Breast epithelium (tissue), 4 donors: ENCODE data around the gene FCRL6. TPM values are rescaled to one million over a fixed set of nuclear protein-coding genes. Genes with fewer than 3 reads are reported as not detected.

Experiments
- DNase-seq, 2 donors: peaks; one replicate each; pipeline ENCODE4 v3.0.0-alpha.2; 2019; ENCODE audit warnings: low spot score in 2 of 2
- H3K27ac ChIP-seq, 2 donors: fragments of 200-600 bp; sonication (generic) in 1 of 2; one replicate each; pipeline ENCODE4 v1.5.1; 2016 to 2019; ENCODE audit warnings: mild to moderate bottlenecking in 1 of 2
- H3K27me3 ChIP-seq, 2 donors: fragments of 200-600 bp; sonication (generic) in 1 of 2; one replicate each; pipeline versions ENCODE4 v1.5.1 to v1.6.0; 2017 to 2019; ENCODE audit warnings: control low read depth in 1 of 2, mild to moderate bottlenecking in 1 of 2
- H3K36me3 ChIP-seq: fragments of 200-600 bp; one replicate; pipeline ENCODE4 v1.5.1; 2019
- H3K4me1 ChIP-seq, 2 donors: fragments of 200-600 bp; sonication (generic); one replicate each; pipeline ENCODE4 v1.5.1; 2016 to 2019; ENCODE audit warnings: control low read depth in 1 of 2
- H3K4me3 ChIP-seq, 3 donors: fragments of 200-600 bp; sonication (generic); 1 replicate in 2 of 3; 2 replicates in 1 of 3; pipeline ENCODE4 v1.5.1; 2016 to 2019; ENCODE audit warnings: mild to moderate bottlenecking in 3 of 3, moderate library complexity in 2 of 3
- H3K9me3 ChIP-seq, 2 donors: fragments of 200-600 bp; sonication (generic) in 1 of 2; one replicate each; pipeline ENCODE4 v1.5.1; 2016 to 2019; ENCODE audit warnings: control low read depth in 1 of 2
- CTCF ChIP-seq, 3 donors: fragments of 450-650 bp; IDR thresholded peaks; one replicate each; pipeline ENCODE4 v1.5.1; 2016 to 2017; ENCODE audit warnings: antibody characterized with exemption in 3 of 3, mild to moderate bottlenecking in 3 of 3, moderate library complexity in 3 of 3
- POLR2A ChIP-seq: fragments of 450-650 bp; IDR thresholded peaks from one replicate; pipeline ENCODE4 v1.6.1; 2016; ENCODE audit warnings: antibody characterized with exemption, mild to moderate bottlenecking, moderate library complexity
- POLR2AphosphoS5 ChIP-seq, 3 donors: sonication (generic); formaldehyde crosslinking; IDR thresholded peaks; one replicate each; pipeline ENCODE4 v1.6.1; 2017; ENCODE audit warnings: antibody characterized with exemption in 3 of 3
- intact Hi-C: fragments of 100-400 bp; cut with DNase I; formaldehyde crosslinking; loops from one replicate; pipeline ENCODE4 v1.15.1; 2023; ENCODE audit warnings: low total_unique reads
- total RNA-seq, 3 donors: library from RNA; depleted of rRNA; stranded (reverse); fragments of >200 nt; gene quantifications; one replicate each; pipeline ENCODE4 v1.1.0, GENCODE V29; 2016

Gene FCRL6
- total RNA-seq = 1 to 10 TPM in 1 of 3 donors, under 1 TPM in 2; 0.80 to 2.8 (median 0.98) TPM

GRCh38 chr1:159802111-159802510 is at the start of gene FCRL6:
FCRL6 (plus strand) TSS chr1:159802360; CDS start chr1:159802425, 65 bp downstream.
- intact Hi-C loops = no loop called here
- Histone ChIP-seq H3K27me3 (no peaks in the 10 kb centered on the region), H3K9me3 (no peaks in the 10 kb centered on the region), H3K4me3 (no peak within 1 kb of the TSS), H3K4me1 (no peaks in the 10 kb centered on the region), H3K36me3 (no peaks in the 10 kb centered on the region), H3K27ac (no peak within 1 kb of the TSS)
- no peak for TF ChIP-seq POLR2AphosphoS5 (IDR thresholded peaks at IDR 0.05)
- TF ChIP-seq CTCF (IDR thresholded peaks at IDR 0.05) = no peak
- TF ChIP-seq POLR2A = no peak
- DNase-seq = no peak

GRCh38 chr1:159753386-159753785 is 48.8 kb upstream of the FCRL6 start:
- no peak overlapping the region for H3K4me3 ChIP-seq
- H3K27ac ChIP-seq = peak overlapping the region; percentile 75 to 90
- intact Hi-C loops = no loop called here
- H3K27me3 ChIP-seq = no peaks in the 10 kb centered on the region
- H3K9me3 ChIP-seq = no peaks in the 10 kb centered on the region
- peaks cover 0 to 7% of the 10 kb centered on the region in 2 donors for H3K4me1 ChIP-seq
- no peak for DNase-seq
- H3K36me3 ChIP-seq = no peaks in the 10 kb centered on the region
- TF ChIP-seq POLR2A = no peak
- no peak for TF ChIP-seq CTCF (IDR thresholded peaks at IDR 0.05)
- TF ChIP-seq POLR2AphosphoS5 (IDR thresholded peaks at IDR 0.05) = no peak

GRCh38 chr1:159755451-159756007 is 46.6 kb upstream of the FCRL6 start:
- H3K9me3 ChIP-seq = no peaks in the 10 kb centered on the region
- H3K36me3 ChIP-seq = no peaks in the 10 kb centered on the region
- H3K4me3 ChIP-seq = no peak overlapping the region
- no peaks in the 10 kb centered on the region for H3K27me3 ChIP-seq
- TF ChIP-seq POLR2AphosphoS5 (IDR thresholded peaks at IDR 0.05) (no peak), POLR2A (no peak), CTCF (IDR thresholded peaks at IDR 0.05) (no peak)
- peaks cover 0 to 7% of the 10 kb centered on the region in 2 donors for H3K4me1 ChIP-seq
- no peak for DNase-seq
- H3K27ac ChIP-seq = no peak overlapping the region
- intact Hi-C loops = no loop called here

- no peaks in the 10 kb centered on the region for H3K27me3 ChIP-seq
- TF ChIP-seq POLR2AphosphoS5 (IDR thresholded peaks at IDR 0.05) = no peak
- no peak for TF ChIP-seq CTCF (IDR thresholded peaks at IDR 0.05)
- TF ChIP-seq POLR2A = no peak
- peaks cover 0 to 7% of the 10 kb centered on the region in 2 donors for H3K4me1 ChIP-seq
- no peaks in the 10 kb centered on the region for H3K9me3 ChIP-seq
- no peak for DNase-seq
- intact Hi-C loops = no loop called here
- no peaks in the 10 kb centered on the region for H3K36me3 ChIP-seq
- H3K4me3 ChIP-seq = no peak overlapping the region
- H3K27ac ChIP-seq = peak overlapping the region in 1 of 2 donors; percentile 46
Measured at GRCh38 chr1:159756397-159756796, 45.8 kb upstream of the FCRL6 start.

GRCh38 chr1:159763686-159764085 is 38.5 kb upstream of the FCRL6 start:
- no peaks in the 10 kb centered on the region for H3K27me3 ChIP-seq
- H3K4me3 ChIP-seq = no peak overlapping the region
- no peaks in the 10 kb centered on the region for H3K4me1 ChIP-seq
- TF ChIP-seq CTCF (IDR thresholded peaks at IDR 0.05) = no peak
- TF ChIP-seq POLR2A = no peak
- no peak for TF ChIP-seq POLR2AphosphoS5 (IDR thresholded peaks at IDR 0.05)
- H3K36me3 ChIP-seq = no peaks in the 10 kb centered on the region
- no peak for DNase-seq
- intact Hi-C loops = no loop called here
- H3K9me3 ChIP-seq = no peaks in the 10 kb centered on the region
- no peak overlapping the region for H3K27ac ChIP-seq
